ENCODE results near the gene AFAP1L2. TPM values are rescaled to one million over a fixed set of nuclear protein-coding genes. Genes with fewer than 3 reads are reported as not detected.

AFAP1L2 gene
- total RNA-seq, 2 donors from 2014 or later: 16.1 to 34.1 TPM

DNA sequence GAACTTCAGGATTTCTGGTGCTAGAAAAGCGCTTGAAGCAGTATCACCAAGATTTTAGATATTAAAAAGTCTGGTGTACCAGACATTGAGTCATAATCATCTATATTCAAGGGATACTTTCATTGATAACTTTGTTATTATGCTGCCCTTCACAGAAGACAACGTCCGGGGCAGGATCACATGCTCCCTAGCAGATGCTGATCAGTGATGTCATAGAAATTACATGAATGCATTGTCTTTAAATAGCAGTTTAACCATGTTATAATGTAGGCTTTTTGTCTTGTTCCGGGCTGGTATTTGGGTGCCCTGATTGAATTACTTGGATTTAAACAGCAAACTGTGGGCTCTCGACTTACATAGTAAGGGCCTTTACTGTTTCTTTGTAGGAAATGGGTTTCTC is 111.2 kb downstream of the AFAP1L2 start:
- H3K27ac ChIP-seq: no peak overlapping the region
- DNase-seq (ENCODE audit: low spot score): no peak
- H3K27me3 ChIP-seq (replicated peaks; ENCODE audit: insufficient read depth): no peaks in the 10 kb centered on the region
- no peaks in the 10 kb centered on the region for H3K4me1 ChIP-seq (replicated peaks)
- H3K9me3 ChIP-seq: no peaks in the 10 kb centered on the region
- 88% methylated on average over 5 of the region's 5 CpGs for WGBS
- intact Hi-C loops (cut with DNase I): no loop called here
- peaks cover 3 to 13% of the 10 kb centered on the region in 2 donors for H3K36me3 ChIP-seq
- no peak for TF ChIP-seq POLR2A (IDR thresholded peaks at IDR 0.05)
- TF ChIP-seq POLR2AphosphoS5 (IDR thresholded peaks at IDR 0.05): no peak
- TF ChIP-seq, protein P1, sequence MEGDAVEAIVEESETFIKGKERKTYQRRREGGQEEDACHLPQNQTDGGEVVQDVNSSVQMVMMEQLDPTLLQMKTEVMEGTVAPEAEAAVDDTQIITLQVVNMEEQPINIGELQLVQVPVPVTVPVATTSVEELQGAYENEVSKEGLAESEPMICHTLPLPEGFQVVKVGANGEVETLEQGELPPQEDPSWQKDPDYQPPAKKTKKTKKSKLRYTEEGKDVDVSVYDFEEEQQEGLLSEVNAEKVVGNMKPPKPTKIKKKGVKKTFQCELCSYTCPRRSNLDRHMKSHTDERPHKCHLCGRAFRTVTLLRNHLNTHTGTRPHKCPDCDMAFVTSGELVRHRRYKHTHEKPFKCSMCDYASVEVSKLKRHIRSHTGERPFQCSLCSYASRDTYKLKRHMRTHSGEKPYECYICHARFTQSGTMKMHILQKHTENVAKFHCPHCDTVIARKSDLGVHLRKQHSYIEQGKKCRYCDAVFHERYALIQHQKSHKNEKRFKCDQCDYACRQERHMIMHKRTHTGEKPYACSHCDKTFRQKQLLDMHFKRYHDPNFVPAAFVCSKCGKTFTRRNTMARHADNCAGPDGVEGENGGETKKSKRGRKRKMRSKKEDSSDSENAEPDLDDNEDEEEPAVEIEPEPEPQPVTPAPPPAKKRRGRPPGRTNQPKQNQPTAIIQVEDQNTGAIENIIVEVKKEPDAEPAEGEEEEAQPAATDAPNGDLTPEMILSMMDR (IDR thresholded peaks at IDR 0.05): no peak
- no peak overlapping the region for H3K4me3 ChIP-seq

DNA sequence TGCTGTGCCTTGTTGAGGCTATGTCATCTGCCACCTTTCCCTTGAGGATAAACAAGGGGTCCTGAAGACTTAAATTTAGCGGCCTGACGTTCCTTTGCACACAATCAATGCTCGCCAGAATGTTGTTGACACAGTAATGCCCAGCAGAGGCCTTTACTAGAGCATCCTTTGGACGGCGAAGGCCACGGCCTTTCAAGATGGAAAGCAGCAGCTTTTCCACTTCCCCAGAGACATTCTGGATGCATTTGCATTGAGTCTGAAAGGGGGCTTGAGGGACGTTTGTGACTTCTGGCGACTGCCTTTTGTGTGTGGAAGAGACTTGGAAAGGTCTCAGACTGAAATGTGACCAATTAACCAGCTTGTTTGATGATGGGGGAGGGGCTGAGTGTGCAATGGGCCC is 112.8 kb downstream of the AFAP1L2 start:
- Histone ChIP-seq H3K9me3 (no peaks in the 10 kb centered on the region), H3K27ac (no peak overlapping the region), H3K4me3 (no peak overlapping the region), H3K36me3 (peaks cover 3 to 6% of the 10 kb centered on the region in 2 donors), H3K4me1 (replicated peaks) (no peaks in the 10 kb centered on the region), H3K27me3 (replicated peaks; ENCODE audit: insufficient read depth) (no peaks in the 10 kb centered on the region)
- TF ChIP-seq POLR2AphosphoS5 (IDR thresholded peaks at IDR 0.05) (no peak), POLR2A (IDR thresholded peaks at IDR 0.05) (no peak)
- TF ChIP-seq, protein P1 (IDR thresholded peaks at IDR 0.05): no peak
- intact Hi-C loops (cut with DNase I): no loop called here
- no peak for DNase-seq (ENCODE audit: low spot score)
- 89% methylated on average over 8 of the region's 8 CpGs for WGBS

DNA sequence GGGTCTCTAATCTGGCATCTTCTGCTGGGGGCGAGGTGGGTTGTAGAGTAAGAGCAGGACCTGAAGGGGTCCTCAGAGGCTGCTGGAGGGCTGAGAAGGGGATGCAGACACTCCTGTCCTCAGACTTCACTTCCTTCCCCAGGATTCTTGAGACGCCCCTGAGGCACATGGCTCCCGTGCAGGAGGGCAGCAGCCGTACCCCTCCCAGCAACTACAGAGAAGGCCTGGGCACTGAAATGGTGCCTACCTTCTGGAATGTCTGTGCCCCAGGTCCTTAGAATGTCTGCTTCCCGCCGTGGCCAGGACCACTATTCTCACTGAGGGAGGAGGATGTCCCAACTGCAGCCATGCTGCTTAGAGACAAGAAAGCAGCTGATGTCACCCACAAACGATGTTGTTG is 113.2 kb downstream of the AFAP1L2 start:
- intact Hi-C loops (cut with DNase I): no loop called here
- Histone ChIP-seq H3K4me1 (replicated peaks) (no peaks in the 10 kb centered on the region), H3K27ac (no peak overlapping the region), H3K27me3 (replicated peaks; ENCODE audit: insufficient read depth) (no peaks in the 10 kb centered on the region), H3K9me3 (no peaks in the 10 kb centered on the region), H3K36me3 (peaks cover under 1 to 1% of the 10 kb centered on the region in 2 donors), H3K4me3 (no peak overlapping the region)
- TF ChIP-seq POLR2A (IDR thresholded peaks at IDR 0.05) (no peak), POLR2AphosphoS5 (IDR thresholded peaks at IDR 0.05) (no peak)
- TF ChIP-seq, protein P1 (IDR thresholded peaks at IDR 0.05): no peak
- WGBS: 80% methylated on average over 7 of the region's 7 CpGs
- DNase-seq (ENCODE audit: low spot score): no peak

DNA sequence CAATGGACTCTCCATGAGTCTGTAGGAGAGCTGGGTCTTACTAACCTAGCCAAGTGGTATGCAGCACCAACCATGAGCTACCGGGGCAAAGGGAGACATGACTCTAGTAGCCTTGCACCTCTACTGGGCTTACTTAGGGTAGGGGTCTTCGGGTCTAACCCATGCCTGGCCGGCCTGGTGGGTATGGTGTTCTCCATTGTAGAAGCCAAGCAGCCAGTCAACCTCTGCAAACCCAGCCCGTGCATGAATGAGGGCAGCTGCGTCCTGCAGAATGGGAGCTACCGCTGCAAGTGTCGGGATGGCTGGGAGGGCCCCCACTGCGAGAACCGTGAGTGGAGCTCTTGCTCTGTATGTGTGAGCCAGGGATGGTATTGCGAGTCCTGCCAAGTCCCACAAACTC is 114.3 kb downstream of the AFAP1L2 start:
- WGBS: 95% methylated on average over 10 of the region's 10 CpGs
- Histone ChIP-seq H3K27ac (no peak overlapping the region), H3K36me3 (no peaks in the 10 kb centered on the region), H3K9me3 (no peaks in the 10 kb centered on the region), H3K4me1 (replicated peaks) (no peaks in the 10 kb centered on the region), H3K27me3 (replicated peaks; ENCODE audit: insufficient read depth) (no peaks in the 10 kb centered on the region), H3K4me3 (no peak overlapping the region)
- TF ChIP-seq POLR2AphosphoS5 (IDR thresholded peaks at IDR 0.05): no peak
- no peak for TF ChIP-seq POLR2A (IDR thresholded peaks at IDR 0.05)
- TF ChIP-seq, protein P1 (IDR thresholded peaks at IDR 0.05): no peak
- intact Hi-C loops (cut with DNase I): no loop called here
- no peak for DNase-seq (ENCODE audit: low spot score)

DNA sequence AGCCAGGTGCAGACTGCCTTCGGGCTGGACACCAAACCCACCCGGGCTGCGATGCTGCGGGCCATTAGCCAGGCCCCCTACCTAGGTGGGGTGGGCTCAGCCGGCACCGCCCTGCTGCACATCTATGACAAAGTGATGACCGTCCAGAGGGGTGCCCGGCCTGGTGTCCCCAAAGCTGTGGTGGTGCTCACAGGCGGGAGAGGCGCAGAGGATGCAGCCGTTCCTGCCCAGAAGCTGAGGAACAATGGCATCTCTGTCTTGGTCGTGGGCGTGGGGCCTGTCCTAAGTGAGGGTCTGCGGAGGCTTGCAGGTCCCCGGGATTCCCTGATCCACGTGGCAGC is 115.2 kb downstream of the AFAP1L2 start:
- 92% methylated on average over 16 of the region's 16 CpGs for WGBS

More for the DNA sequence above, 115.2 kb downstream of the AFAP1L2 start:
- Histone ChIP-seq H3K4me1 (replicated peaks) (no peaks in the 10 kb centered on the region), H3K27me3 (replicated peaks; ENCODE audit: insufficient read depth) (no peaks in the 10 kb centered on the region), H3K4me3 (no peak overlapping the region), H3K36me3 (no peaks in the 10 kb centered on the region), H3K27ac (no peak overlapping the region), H3K9me3 (no peaks in the 10 kb centered on the region)
- intact Hi-C loops (cut with DNase I): no loop called here
- no peak for DNase-seq (ENCODE audit: low spot score)
- TF ChIP-seq POLR2AphosphoS5 (IDR thresholded peaks at IDR 0.05) (no peak), POLR2A (IDR thresholded peaks at IDR 0.05) (no peak)
- TF ChIP-seq, protein P1 (IDR thresholded peaks at IDR 0.05): no peak

All from prostate gland (tissue), 2 donors.